ENCODE measurements around the gene NLRP5. TPM values are rescaled to one million over a fixed set of nuclear protein-coding genes. Genes with fewer than 3 reads are reported as not detected.

Gene NLRP5
- polyA plus RNA-seq, 3 donors, result not detected

DNA sequence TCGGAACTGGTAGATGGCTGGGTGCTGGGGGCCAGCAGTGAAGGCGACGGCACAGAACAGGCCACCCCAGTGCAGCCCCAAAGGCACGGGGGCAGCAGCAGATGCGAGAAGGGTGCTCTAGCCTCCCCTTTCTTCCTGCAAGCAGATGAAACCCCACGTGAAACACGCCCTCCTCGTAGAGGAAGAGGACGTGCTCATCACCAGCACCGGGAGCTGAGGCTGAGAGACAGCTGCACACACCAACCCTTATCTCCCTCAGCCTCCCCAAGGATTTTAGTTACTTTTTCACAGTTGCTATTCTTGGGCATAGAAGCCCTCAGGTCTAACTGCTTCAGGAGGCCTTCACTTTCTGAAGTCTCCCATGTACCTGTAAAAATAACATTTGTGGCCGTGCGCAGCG lies 122.7 kb downstream of the NLRP5 start:
- Histone ChIP-seq H3K4me2 (replicated peaks; ENCODE audit: extremely low read depth, low read length, poor library complexity, severe bottlenecking) (peak overlapping the region; percentile 10), H2AFZ (ENCODE audit: insufficient read depth, low read depth, low read length, poor library complexity, severe bottlenecking) (no peak overlapping the region), H3K36me3 (replicated peaks in 1 of 2; ENCODE audit: control insufficient read depth in 1 of 2, insufficient read depth in 2 of 2, low read length in 2 of 2) (peaks cover 5 to 15% of the 10 kb centered on the region in 2 donors), H4K20me1 (ENCODE audit: insufficient read depth, low read length) (peaks cover 99% of the 10 kb centered on the region), H3K4me3 (replicated peaks in 1 of 3; ENCODE audit: low read depth in 2 of 3, low read length in 3 of 3) (no peak overlapping the region), H3K9ac (ENCODE audit: insufficient read depth, low read length, poor library complexity, severe bottlenecking) (no peak overlapping the region), H3K9me3 (replicated peaks in 1 of 2; ENCODE audit: control insufficient read depth in 1 of 2, insufficient read depth in 1 of 2, low read length in 2 of 2) (no peaks in the 10 kb centered on the region), H3K27me3 (ENCODE audit: control insufficient read depth in 2 of 2, insufficient read depth in 2 of 2, low read length in 2 of 2) (no peaks in the 10 kb centered on the region), H3K4me1 (ENCODE audit: control insufficient read depth in 1 of 2, insufficient read depth in 2 of 2, low read length in 2 of 2) (peaks cover 64 to 84% of the 10 kb centered on the region in 2 donors), H3K27ac (ENCODE audit: low read depth in 1 of 2, low read length in 2 of 2) (peak overlapping the region in 1 of 2 donors; percentile 78), H3K79me2 (ENCODE audit: insufficient read depth, low read length) (peaks cover 100% of the 10 kb centered on the region)
- DNase-seq, result no peak
- Mint-ChIP-seq H3K4me3 (no peak overlapping the region), H3K36me3 (peaks cover 15 to 25% of the 10 kb centered on the region in 2 donors), H3K27ac (peak overlapping the region in 2 of 7 donors; percentile 14 to 50), H3K27me3 (ENCODE audit: low read depth in 3 of 3) (peaks cover 0 to 6% (median 0%) of the 10 kb centered on the region in 3 donors), H3K4me1 (peaks cover 83% of the 10 kb centered on the region), H3K9me3 (no peaks in the 10 kb centered on the region)
- TF ChIP-seq, protein P1, sequence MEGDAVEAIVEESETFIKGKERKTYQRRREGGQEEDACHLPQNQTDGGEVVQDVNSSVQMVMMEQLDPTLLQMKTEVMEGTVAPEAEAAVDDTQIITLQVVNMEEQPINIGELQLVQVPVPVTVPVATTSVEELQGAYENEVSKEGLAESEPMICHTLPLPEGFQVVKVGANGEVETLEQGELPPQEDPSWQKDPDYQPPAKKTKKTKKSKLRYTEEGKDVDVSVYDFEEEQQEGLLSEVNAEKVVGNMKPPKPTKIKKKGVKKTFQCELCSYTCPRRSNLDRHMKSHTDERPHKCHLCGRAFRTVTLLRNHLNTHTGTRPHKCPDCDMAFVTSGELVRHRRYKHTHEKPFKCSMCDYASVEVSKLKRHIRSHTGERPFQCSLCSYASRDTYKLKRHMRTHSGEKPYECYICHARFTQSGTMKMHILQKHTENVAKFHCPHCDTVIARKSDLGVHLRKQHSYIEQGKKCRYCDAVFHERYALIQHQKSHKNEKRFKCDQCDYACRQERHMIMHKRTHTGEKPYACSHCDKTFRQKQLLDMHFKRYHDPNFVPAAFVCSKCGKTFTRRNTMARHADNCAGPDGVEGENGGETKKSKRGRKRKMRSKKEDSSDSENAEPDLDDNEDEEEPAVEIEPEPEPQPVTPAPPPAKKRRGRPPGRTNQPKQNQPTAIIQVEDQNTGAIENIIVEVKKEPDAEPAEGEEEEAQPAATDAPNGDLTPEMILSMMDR (IDR thresholded peaks at IDR 0.05), result no peak
- 38% methylated on average over 9 of the region's 13 CpGs for WGBS (ENCODE audit: insufficient coverage)
- intact Hi-C loops (cut with micrococcal nuclease), result loop anchor here in 1 of 2 donors (10.0 kb wide), 1 partner anchor 46 kb away; no protein-coding TSS in a partner anchor

DNA sequence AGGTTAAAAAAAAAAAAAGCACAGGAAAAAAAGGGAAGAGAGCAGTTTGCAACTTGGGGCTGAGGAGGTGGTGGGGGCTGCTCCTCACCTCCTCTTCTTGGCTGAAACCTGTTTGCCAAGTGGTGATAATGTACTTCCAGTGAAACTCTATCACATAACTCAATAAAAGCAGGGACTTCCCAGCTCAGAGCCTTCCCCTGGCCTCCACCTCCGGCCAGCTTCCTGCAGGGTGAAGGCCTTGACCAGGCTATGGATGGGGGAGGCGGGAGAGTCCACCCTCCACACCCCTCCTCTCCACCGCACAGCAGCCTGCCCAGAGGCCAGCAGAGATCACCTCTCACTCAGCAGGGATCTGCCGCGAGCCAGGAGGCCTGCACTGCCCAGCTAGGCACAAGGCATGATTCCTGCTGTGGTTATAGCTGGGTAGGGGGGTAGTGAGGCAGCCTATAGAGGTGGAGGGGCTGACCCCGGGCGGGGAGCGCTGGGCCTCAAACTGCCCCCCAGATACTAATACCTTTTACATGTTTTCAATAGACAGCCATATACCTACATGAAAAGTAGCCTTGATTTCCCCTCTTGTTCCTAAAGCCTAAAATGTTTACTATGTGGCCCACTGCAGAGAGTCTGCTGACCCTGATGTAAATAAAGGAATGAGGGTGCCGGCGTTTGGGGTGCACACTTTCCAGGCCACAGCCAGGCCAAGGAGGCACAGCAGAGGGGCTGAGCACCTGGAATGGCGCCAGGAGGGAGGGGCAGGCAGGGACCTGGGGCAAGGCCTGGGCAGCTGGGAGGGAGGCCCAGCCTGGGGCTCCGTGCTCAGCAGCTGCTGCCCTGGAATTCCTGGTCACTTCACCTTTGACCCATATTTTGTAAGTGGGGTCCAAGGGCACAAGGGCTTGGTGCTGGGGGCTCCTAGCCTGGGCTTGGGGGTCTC lies 124.2 kb downstream of the NLRP5 start:
- Histone ChIP-seq H2AFZ (ENCODE audit: insufficient read depth, low read depth, low read length, poor library complexity, severe bottlenecking) (no peak overlapping the region), H3K27ac (ENCODE audit: low read depth in 1 of 2, low read length in 2 of 2) (peak overlapping the region; percentile 65 to 78), H3K9ac (ENCODE audit: insufficient read depth, low read length, poor library complexity, severe bottlenecking) (peak overlapping the region; percentile 29), H3K4me3 (replicated peaks in 1 of 3; ENCODE audit: low read depth in 2 of 3, low read length in 3 of 3) (peak overlapping the region in 1 of 3 experiments; percentile 66), H3K4me1 (ENCODE audit: control insufficient read depth in 1 of 2, insufficient read depth in 2 of 2, low read length in 2 of 2) (peaks cover 63 to 92% of the 10 kb centered on the region in 2 donors), H3K9me3 (replicated peaks in 1 of 2; ENCODE audit: control insufficient read depth in 1 of 2, insufficient read depth in 1 of 2, low read length in 2 of 2) (no peaks in the 10 kb centered on the region), H3K79me2 (ENCODE audit: insufficient read depth, low read length) (peaks cover 100% of the 10 kb centered on the region), H3K27me3 (ENCODE audit: control insufficient read depth in 2 of 2, insufficient read depth in 2 of 2, low read length in 2 of 2) (no peaks in the 10 kb centered on the region), H3K4me2 (replicated peaks; ENCODE audit: extremely low read depth, low read length, poor library complexity, severe bottlenecking) (peak overlapping the region; percentile 60), H4K20me1 (ENCODE audit: insufficient read depth, low read length) (peaks cover 100% of the 10 kb centered on the region), H3K36me3 (replicated peaks in 1 of 2; ENCODE audit: control insufficient read depth in 1 of 2, insufficient read depth in 2 of 2, low read length in 2 of 2) (peaks cover 5 to 20% of the 10 kb centered on the region in 2 donors)
- peak overlapping the region; percentile 77 to 90 (median 84) for H3K27ac Mint-ChIP-seq
- H3K4me3 Mint-ChIP-seq, result no peak overlapping the region
- intact Hi-C loops (cut with micrococcal nuclease), result loop anchor here in 1 of 2 donors (1.0 kb wide), 1 partner anchor 10 kb away; no protein-coding TSS in a partner anchor
- TF ChIP-seq, protein P1 (IDR thresholded peaks at IDR 0.05), result no peak
- 26% methylated on average over 4 of the region's 12 CpGs for WGBS (ENCODE audit: insufficient coverage)
- H3K4me1 Mint-ChIP-seq, result peaks cover 90% of the 10 kb centered on the region
- DNase-seq, result peak in 1 of 3 donors; percentile 8
- H3K27me3 Mint-ChIP-seq (ENCODE audit: low read depth in 3 of 3), result peaks cover 0 to 4% (median 0%) of the 10 kb centered on the region in 3 donors
- H3K9me3 Mint-ChIP-seq, result no peaks in the 10 kb centered on the region
- peaks cover 24 to 40% of the 10 kb centered on the region in 2 donors for H3K36me3 Mint-ChIP-seq

Small RNA genes within 50 kb of the gene (small RNA-seq; reads per million reads assigned to genes)
- gene RF00019 (ENCODE audit: insufficient read length, low read depth), result not detected

Other genes starting within 250 kb of the NLRP5 start
- not detected for gene NLRP9, start 248.4 kb upstream of the NLRP5 start, polyA plus RNA-seq
- 1 to 10 TPM in 2 of 3 donors, under 1 TPM in 1; 0.33 to 8.4 (median 7.9) TPM for gene RFPL4A, start 227.7 kb upstream of the NLRP5 start, polyA plus RNA-seq
- 1 to 10 TPM in 2 of 3 donors, not detected in 1; 1.1 to 1.3 TPM for gene RFPL4AL1, start 217.7 kb upstream of the NLRP5 start, polyA plus RNA-seq
- gene NLRP11, start 154.8 kb upstream of the NLRP5 start, polyA plus RNA-seq, result not detected
- not detected for gene NLRP4, start 150.2 kb upstream of the NLRP5 start, polyA plus RNA-seq
- not detected for gene NLRP13, start 54.4 kb upstream of the NLRP5 start, polyA plus RNA-seq
- gene NLRP8, start 38.9 kb upstream of the NLRP5 start, polyA plus RNA-seq, result not detected
- gene ZNF787, start 134.5 kb downstream of the NLRP5 start, polyA plus RNA-seq, result 10 to 100 TPM in 1 of 3 donors, 1 to 10 TPM in 2; 1.2 to 16.2 (median 1.8) TPM
- gene ZNF444, start 154.5 kb downstream of the NLRP5 start, polyA plus RNA-seq, result 1 to 10 TPM; 2.7 to 6.9 (median 3.5) TPM
- not detected for gene GALP, start 189.2 kb downstream of the NLRP5 start, polyA plus RNA-seq
- gene ZSCAN5B, start 211.0 kb downstream of the NLRP5 start, polyA plus RNA-seq, result not detected
- not detected for gene ZSCAN5C, start 215.5 kb downstream of the NLRP5 start, polyA plus RNA-seq

All from CD14-positive monocyte (primary cell).